ENCODE data around the gene DMPK.

The DMPK gene

GRCh38 chr19:45821570-45821969 lies 39.3 kb upstream of the DMPK start:
- no peaks in the 10 kb centered on the region for H3K4me1 ChIP-seq (ENCODE audit: control insufficient read depth, insufficient read depth, low read length)
- H3K9me3 ChIP-seq (ENCODE audit: control insufficient read depth, low read length): no peaks in the 10 kb centered on the region
- peaks cover 56% of the 10 kb centered on the region for H3K36me3 ChIP-seq (ENCODE audit: control insufficient read depth, insufficient read depth, low read length, severe bottlenecking)
- DNase-seq (ENCODE audit: low read depth): no peak
- no peak overlapping the region for H3K4me3 ChIP-seq (ENCODE audit: low read length)
- no peaks in the 10 kb centered on the region for H3K27me3 ChIP-seq (replicated peaks; ENCODE audit: control insufficient read depth, insufficient read depth, low read length)
- no peak overlapping the region for H3K9ac ChIP-seq (ENCODE audit: low read length)

GRCh38 chr19:45821103-45821521 lies 38.8 kb upstream of the DMPK start:
- H3K4me1 ChIP-seq (ENCODE audit: control insufficient read depth, insufficient read depth, low read length): no peaks in the 10 kb centered on the region
- peaks cover 52% of the 10 kb centered on the region for H3K36me3 ChIP-seq (ENCODE audit: control insufficient read depth, insufficient read depth, low read length, severe bottlenecking)
- H3K9ac ChIP-seq (ENCODE audit: low read length): no peak overlapping the region

GRCh38 chr19:45820413-45821102 lies 38.3 kb upstream of the DMPK start:
- Histone ChIP-seq H3K36me3 (ENCODE audit: control insufficient read depth, insufficient read depth, low read length, severe bottlenecking) (peaks cover 47% of the 10 kb centered on the region), H3K4me3 (ENCODE audit: low read length) (no peak overlapping the region)

More at GRCh38 chr19:45821103-45821521, 38.8 kb upstream of the DMPK start:
- DNase-seq (ENCODE audit: low read depth): no peak
- H3K9me3 ChIP-seq (ENCODE audit: control insufficient read depth, low read length): no peaks in the 10 kb centered on the region
- H3K27me3 ChIP-seq (replicated peaks; ENCODE audit: control insufficient read depth, insufficient read depth, low read length): no peaks in the 10 kb centered on the region
- no peak overlapping the region for H3K4me3 ChIP-seq (ENCODE audit: low read length)

GRCh38 chr19:45819769-45820168 lies 37.5 kb upstream of the DMPK start:
- H3K4me1 ChIP-seq (ENCODE audit: control insufficient read depth, insufficient read depth, low read length): no peaks in the 10 kb centered on the region
- H3K36me3 ChIP-seq (ENCODE audit: control insufficient read depth, insufficient read depth, low read length, severe bottlenecking): peaks cover 39% of the 10 kb centered on the region
- no peaks in the 10 kb centered on the region for H3K9me3 ChIP-seq (ENCODE audit: control insufficient read depth, low read length)
- H3K4me3 ChIP-seq (ENCODE audit: low read length): no peak overlapping the region
- no peak overlapping the region for H3K9ac ChIP-seq (ENCODE audit: low read length)
- no peaks in the 10 kb centered on the region for H3K27me3 ChIP-seq (replicated peaks; ENCODE audit: control insufficient read depth, insufficient read depth, low read length)
- DNase-seq (ENCODE audit: low read depth): no peak

More at GRCh38 chr19:45820413-45821102, 38.3 kb upstream of the DMPK start:
- no peak overlapping the region for H3K9ac ChIP-seq (ENCODE audit: low read length)
- no peaks in the 10 kb centered on the region for H3K4me1 ChIP-seq (ENCODE audit: control insufficient read depth, insufficient read depth, low read length)
- no peak for DNase-seq (ENCODE audit: low read depth)
- no peaks in the 10 kb centered on the region for H3K9me3 ChIP-seq (ENCODE audit: control insufficient read depth, low read length)
- no peaks in the 10 kb centered on the region for H3K27me3 ChIP-seq (replicated peaks; ENCODE audit: control insufficient read depth, insufficient read depth, low read length)

- Histone ChIP-seq H3K9ac (ENCODE audit: low read length) (no peak overlapping the region), H3K4me1 (ENCODE audit: control insufficient read depth, insufficient read depth, low read length) (peaks cover 9% of the 10 kb centered on the region), H3K4me3 (ENCODE audit: low read length) (no peak overlapping the region), H3K27me3 (replicated peaks; ENCODE audit: control insufficient read depth, insufficient read depth, low read length) (no peaks in the 10 kb centered on the region), H3K36me3 (ENCODE audit: control insufficient read depth, insufficient read depth, low read length, severe bottlenecking) (peaks cover 21% of the 10 kb centered on the region), H3K9me3 (ENCODE audit: control insufficient read depth, low read length) (no peaks in the 10 kb centered on the region)
- DNase-seq (ENCODE audit: low read depth): no peak
Measured at GRCh38 chr19:45817725-45818301, 35.5 kb upstream of the DMPK start.

GRCh38 chr19:45817010-45817724 lies 34.9 kb upstream of the DMPK start:
- no peaks in the 10 kb centered on the region for H3K27me3 ChIP-seq (replicated peaks; ENCODE audit: control insufficient read depth, insufficient read depth, low read length)
- peak; percentile 97 for DNase-seq (ENCODE audit: low read depth)
- peak overlapping the region; percentile 3 for H3K9ac ChIP-seq (ENCODE audit: low read length)
- H3K4me3 ChIP-seq (ENCODE audit: low read length): no peak overlapping the region
- peaks cover 15% of the 10 kb centered on the region for H3K36me3 ChIP-seq (ENCODE audit: control insufficient read depth, insufficient read depth, low read length, severe bottlenecking)
- no peaks in the 10 kb centered on the region for H3K9me3 ChIP-seq (ENCODE audit: control insufficient read depth, low read length)
- peaks cover 9% of the 10 kb centered on the region for H3K4me1 ChIP-seq (ENCODE audit: control insufficient read depth, insufficient read depth, low read length)

- Histone ChIP-seq H3K36me3 (ENCODE audit: control insufficient read depth, insufficient read depth, low read length, severe bottlenecking) (peaks cover 13% of the 10 kb centered on the region), H3K4me3 (ENCODE audit: low read length) (no peak overlapping the region), H3K9ac (ENCODE audit: low read length) (peak overlapping the region; percentile 3), H3K27me3 (replicated peaks; ENCODE audit: control insufficient read depth, insufficient read depth, low read length) (no peaks in the 10 kb centered on the region), H3K4me1 (ENCODE audit: control insufficient read depth, insufficient read depth, low read length) (peaks cover 9% of the 10 kb centered on the region), H3K9me3 (ENCODE audit: control insufficient read depth, low read length) (no peaks in the 10 kb centered on the region)
- DNase-seq (ENCODE audit: low read depth): no peak
Measured at GRCh38 chr19:45816236-45817009, 34.1 kb upstream of the DMPK start.

GRCh38 chr19:45815481-45816216 lies 33.4 kb upstream of the DMPK start:
- DNase-seq (ENCODE audit: low read depth): no peak
- H3K9me3 ChIP-seq (ENCODE audit: control insufficient read depth, low read length): no peaks in the 10 kb centered on the region
- no peak overlapping the region for H3K9ac ChIP-seq (ENCODE audit: low read length)
- H3K36me3 ChIP-seq (ENCODE audit: control insufficient read depth, insufficient read depth, low read length, severe bottlenecking): peaks cover 10% of the 10 kb centered on the region
- H3K4me1 ChIP-seq (ENCODE audit: control insufficient read depth, insufficient read depth, low read length): peaks cover 10% of the 10 kb centered on the region
- no peak overlapping the region for H3K4me3 ChIP-seq (ENCODE audit: low read length)
- no peaks in the 10 kb centered on the region for H3K27me3 ChIP-seq (replicated peaks; ENCODE audit: control insufficient read depth, insufficient read depth, low read length)

GRCh38 chr19:45814851-45815480 lies 32.7 kb upstream of the DMPK start, which contains the start of gene RSPH6A:
Gene RSPH6A (minus strand): TSS chr19:45815308. CDS start chr19:45815176, 132 bp downstream.
- H3K36me3 ChIP-seq (ENCODE audit: control insufficient read depth, insufficient read depth, low read length, severe bottlenecking): peaks cover 3% of the 10 kb centered on the region
- peaks cover 16% of the 10 kb centered on the region for H3K4me1 ChIP-seq (ENCODE audit: control insufficient read depth, insufficient read depth, low read length)
- no peak within 1 kb of the TSS for H3K4me3 ChIP-seq (ENCODE audit: low read length)
- H3K9me3 ChIP-seq (ENCODE audit: control insufficient read depth, low read length): no peaks in the 10 kb centered on the region
- no peaks in the 10 kb centered on the region for H3K27me3 ChIP-seq (replicated peaks; ENCODE audit: control insufficient read depth, insufficient read depth, low read length)
- no peak for DNase-seq (ENCODE audit: low read depth)
- no peak within 1 kb of the TSS for H3K9ac ChIP-seq (ENCODE audit: low read length)

GRCh38 chr19:45814166-45814780 lies 32.0 kb upstream of the DMPK start:
- Histone ChIP-seq H3K9me3 (ENCODE audit: control insufficient read depth, low read length) (no peaks in the 10 kb centered on the region), H3K27me3 (replicated peaks; ENCODE audit: control insufficient read depth, insufficient read depth, low read length) (no peaks in the 10 kb centered on the region), H3K9ac (ENCODE audit: low read length) (no peak overlapping the region), H3K4me1 (ENCODE audit: control insufficient read depth, insufficient read depth, low read length) (peaks cover 23% of the 10 kb centered on the region), H3K4me3 (ENCODE audit: low read length) (no peak overlapping the region), H3K36me3 (ENCODE audit: control insufficient read depth, insufficient read depth, low read length, severe bottlenecking) (no peaks in the 10 kb centered on the region)
- DNase-seq (ENCODE audit: low read depth): no peak

All from adipocyte (in vitro differentiated cells).